ENCODE results near the gene GAK.

DNA sequence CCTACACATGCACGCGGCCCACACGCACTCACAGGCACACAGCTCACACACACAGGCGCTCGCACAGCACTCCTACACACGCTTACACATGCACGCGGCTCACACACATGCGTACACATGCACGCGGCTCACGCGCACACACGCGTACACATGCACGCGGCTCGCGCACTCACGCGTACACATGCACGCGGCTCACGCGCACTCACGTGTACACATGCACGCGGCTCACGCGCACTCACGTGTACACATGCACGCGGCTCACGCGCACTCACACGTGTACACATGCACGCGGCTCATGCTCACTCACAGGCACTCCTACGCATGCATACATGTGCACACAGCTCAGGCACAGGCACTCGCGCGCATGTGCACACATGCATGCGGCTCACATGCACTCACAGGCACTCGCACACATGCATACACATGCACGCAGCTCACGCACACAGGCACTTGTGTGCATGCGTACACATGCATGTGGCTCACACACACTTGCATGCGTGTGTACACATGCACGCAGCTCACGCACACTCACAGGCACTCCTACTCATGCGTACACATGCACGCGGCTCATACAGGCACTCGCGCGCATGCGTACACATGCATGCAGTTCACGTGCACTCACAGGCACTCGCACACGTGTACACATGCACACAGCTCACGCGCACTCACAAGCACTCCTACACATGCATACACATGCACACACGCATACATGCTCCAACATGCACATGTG is 44.9 kb downstream of the GAK start:
- TF ChIP-seq, protein P1, sequence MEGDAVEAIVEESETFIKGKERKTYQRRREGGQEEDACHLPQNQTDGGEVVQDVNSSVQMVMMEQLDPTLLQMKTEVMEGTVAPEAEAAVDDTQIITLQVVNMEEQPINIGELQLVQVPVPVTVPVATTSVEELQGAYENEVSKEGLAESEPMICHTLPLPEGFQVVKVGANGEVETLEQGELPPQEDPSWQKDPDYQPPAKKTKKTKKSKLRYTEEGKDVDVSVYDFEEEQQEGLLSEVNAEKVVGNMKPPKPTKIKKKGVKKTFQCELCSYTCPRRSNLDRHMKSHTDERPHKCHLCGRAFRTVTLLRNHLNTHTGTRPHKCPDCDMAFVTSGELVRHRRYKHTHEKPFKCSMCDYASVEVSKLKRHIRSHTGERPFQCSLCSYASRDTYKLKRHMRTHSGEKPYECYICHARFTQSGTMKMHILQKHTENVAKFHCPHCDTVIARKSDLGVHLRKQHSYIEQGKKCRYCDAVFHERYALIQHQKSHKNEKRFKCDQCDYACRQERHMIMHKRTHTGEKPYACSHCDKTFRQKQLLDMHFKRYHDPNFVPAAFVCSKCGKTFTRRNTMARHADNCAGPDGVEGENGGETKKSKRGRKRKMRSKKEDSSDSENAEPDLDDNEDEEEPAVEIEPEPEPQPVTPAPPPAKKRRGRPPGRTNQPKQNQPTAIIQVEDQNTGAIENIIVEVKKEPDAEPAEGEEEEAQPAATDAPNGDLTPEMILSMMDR (IDR thresholded peaks at IDR 0.05): no peak
- TF ChIP-seq EP300 (IDR thresholded peaks at IDR 0.05; ENCODE audit: low read depth) (no peak), POLR2A (IDR thresholded peaks at IDR 0.05) (no peak), POLR2AphosphoS5 (IDR thresholded peaks at IDR 0.05) (no peak)

Measured in transverse colon (tissue), 4 donors.